HG02798 (cell line): ENCODE measurements around the gene MARCHF11.

Experiments
- ATAC-seq: cut with Tn5 transposase; IDR thresholded peaks from one replicate; pipeline ENCODE4 v1.9.1; 2021; ENCODE audit warnings: mild to moderate bottlenecking; ENCODE audit not compliant: unreplicated experiment, poor library complexity

Gene MARCHF11

GRCh38 chr5:16064135-16064893 lies 115.3 kb downstream of the MARCHF11 start:
- ATAC-seq, result no peak

DNA sequence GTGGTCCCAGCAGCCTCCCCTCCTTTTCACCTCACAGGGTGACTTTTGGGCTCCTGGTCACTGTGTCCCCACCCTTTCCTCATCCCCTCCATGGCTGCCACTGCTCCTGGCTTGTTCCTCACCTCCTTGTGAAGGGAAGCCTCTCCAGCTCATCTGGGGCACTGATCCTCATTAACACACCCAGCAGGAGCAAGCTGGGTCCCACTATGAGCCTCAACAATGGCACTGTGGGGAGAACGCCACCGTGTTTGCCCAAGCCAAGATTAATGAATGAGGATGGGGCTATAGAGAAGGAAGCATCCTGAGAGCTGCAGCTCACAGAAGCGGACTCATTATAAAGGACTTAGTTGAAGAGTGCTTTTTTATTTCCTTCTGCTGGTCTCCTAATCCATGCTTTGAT lies 118.4 kb downstream of the MARCHF11 start:
- ATAC-seq, result no peak

DNA sequence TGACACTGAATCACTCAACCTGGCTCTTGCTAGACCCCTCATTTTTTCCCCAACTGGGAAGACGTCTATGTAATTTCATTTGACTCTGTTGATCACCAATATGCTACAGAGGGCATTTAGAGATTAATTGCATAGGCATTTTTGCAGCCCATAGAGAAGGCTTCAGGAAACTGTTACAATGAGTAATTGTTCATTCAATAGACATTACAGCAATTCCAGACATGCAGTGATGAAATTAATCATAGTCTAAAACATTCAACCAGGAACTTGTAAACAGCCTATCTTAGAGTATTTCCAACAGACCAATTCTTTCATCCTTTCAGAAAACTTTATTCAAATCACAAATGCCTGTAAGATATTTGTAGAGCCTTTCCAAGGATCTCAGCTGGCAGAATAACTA lies 122.3 kb downstream of the MARCHF11 start:
- no peak for ATAC-seq

DNA sequence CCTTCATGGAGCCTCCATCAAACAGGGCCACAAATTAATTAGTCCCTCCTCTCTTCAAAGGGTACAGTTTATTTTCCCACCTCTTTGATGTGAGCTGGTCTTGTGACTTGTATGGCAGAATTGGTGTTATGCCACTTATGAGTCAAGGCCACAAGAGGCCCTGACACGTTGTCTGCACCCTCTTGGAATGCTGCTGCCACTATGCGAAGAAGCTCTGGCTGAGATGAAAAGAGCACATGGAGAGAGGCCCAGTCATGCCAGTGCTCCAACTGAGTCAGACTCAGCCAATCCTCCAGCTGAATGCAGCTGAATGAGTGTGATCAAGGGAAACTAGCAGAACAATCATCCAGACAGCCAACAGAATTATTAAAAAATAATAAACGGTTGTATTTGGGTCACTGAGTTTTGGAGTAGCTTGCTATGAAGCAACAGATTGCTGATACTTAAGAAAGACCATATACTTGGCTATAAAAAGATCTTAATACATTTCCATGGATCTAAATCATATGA lies 128.3 kb downstream of the MARCHF11 start:
- ATAC-seq, result no peak

GRCh38 chr5:16050414-16050813 lies 129.2 kb downstream of the MARCHF11 start:
- ATAC-seq, result no peak

DNA sequence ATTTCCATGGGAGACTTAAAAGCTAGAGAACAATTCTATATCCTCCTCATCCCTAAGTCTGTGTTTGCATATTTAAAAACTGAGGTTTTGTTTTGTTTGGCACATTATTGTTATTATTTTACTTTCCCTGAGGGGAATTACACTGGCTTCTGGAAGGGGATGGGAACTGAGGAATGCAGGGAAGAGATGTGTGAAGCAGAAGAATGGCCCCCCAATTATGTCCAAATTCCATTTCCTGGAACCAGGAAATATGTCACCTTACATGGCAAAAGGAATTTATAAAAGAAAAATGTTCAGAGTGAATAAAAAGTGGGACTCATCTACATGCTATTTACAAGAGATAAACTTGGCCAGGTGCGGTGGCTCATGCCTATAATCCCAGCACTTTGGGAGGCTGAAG lies 129.8 kb downstream of the MARCHF11 start:
- ATAC-seq, result no peak

- no peak for ATAC-seq
Measured at GRCh38 chr5:16048132-16048531, 131.5 kb downstream of the MARCHF11 start.

GRCh38 chr5:16043349-16043965 lies 136.1 kb downstream of the MARCHF11 start:
- no peak for ATAC-seq

DNA sequence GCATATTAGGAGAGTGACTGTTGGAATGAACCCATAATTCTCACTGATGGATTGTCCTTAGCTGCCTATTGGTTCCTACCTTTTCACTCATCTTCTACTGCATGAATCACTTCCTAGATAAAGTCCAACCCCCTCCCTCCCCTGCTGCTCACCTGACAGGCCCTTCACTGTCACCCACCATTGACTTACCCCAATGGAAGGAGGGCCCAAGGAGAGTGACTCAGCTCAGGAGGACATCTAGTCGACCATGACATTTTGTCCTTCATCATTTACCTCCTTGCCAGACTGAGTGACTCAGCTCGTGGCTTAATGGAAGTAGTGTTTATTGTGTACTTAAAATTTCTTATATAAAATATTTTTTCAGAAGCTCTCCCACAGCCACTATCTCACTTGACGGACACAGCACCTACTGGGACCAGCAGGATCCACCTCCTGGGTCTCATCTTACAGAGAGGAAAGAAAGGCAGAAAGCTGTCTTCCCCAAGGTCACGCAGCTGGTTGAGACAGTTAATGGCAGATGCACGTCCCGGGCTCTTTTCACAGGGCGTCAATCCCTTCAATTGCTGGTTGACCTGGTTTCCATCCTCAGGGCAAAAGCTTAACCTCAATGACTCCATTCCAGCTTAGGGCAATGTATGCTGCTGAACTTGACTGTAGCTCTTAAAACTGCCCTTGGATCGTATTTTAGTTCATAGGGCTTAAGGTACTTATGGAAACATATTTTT lies 142.3 kb downstream of the MARCHF11 start:
- ATAC-seq, result no peak

GRCh38 chr5:16034319-16035001 lies 145.1 kb downstream of the MARCHF11 start:
- ATAC-seq, result no peak

DNA sequence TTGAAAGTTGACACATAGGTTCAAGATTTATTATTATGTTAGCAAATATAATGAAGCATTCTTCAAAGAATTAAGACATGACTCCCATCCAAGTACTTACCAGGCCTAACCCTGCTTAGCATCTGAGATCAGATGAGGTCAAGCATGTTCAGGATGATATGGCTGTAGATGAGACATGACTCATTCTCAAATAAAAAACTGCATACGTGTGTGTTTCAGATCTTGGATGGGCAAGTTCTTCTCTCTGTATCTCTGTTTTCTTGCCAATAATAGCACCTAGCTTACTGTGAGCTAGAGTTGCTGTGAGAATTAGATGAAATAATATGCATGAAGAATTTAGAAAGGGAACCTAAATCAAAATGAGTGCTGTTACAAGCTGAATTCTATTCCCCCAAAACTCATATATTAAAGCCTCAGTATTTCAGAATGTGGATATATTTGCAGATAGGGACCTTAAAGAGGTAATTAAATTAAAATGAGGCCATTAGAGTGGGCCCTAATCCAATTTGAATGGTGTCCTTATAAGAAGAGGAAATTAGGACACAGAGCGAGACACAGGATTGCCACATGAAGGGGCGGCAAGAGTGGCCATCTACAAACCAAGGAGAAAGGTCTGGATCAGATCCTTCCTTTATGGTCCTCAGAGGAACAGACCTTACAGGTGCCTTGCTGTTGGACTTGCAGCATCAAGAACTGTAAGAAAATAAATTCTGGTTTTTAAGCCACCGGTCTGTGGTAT lies 146.2 kb downstream of the MARCHF11 start:
- no peak for ATAC-seq

DNA sequence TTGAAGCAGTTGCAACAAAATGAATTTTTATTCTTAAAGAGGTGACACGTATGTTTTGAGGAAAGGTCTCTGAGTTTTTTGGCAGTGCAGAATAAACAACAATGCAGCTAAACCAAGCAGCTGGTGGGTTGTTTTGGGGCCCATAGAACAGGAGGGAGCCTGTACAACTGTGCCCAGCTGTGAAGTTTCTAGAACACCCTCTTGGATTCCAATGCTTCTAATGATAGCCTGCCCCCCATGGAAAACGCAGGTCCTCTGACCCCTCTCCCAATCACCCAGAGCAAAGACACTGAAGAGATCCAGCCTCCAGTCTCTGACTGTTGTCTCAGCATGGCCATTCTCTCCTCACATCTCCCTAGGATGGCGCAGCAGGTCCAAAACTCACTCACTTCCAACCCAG lies 150.9 kb downstream of the MARCHF11 start:
- no peak for ATAC-seq

GRCh38 chr5:16025681-16026080 lies 153.9 kb downstream of the MARCHF11 start:
- no peak for ATAC-seq

GRCh38 chr5:16018970-16019369 lies 160.6 kb downstream of the MARCHF11 start:
- ATAC-seq, result no peak

DNA sequence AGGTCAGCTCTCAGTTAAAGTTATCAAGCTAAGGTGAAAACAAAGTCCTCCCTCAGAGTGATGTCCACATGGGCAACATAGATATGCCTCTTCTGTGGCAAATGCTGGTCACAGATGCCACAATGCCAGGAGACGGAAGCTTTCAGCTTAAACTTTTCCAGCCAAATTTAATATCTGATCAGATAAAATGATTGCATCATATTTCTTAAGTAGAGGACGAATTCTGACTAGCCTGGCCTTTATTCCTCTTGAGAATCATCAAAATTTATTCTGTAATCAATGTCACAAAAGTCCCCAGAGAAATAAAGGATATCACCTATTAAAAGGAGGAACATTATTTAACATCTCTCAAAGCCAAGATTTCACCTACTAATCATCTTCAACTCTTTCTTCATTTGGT lies 161.9 kb downstream of the MARCHF11 start:
- ATAC-seq, result no peak
